GM21447 (cell line): ENCODE measurements around the gene RGS7.
"Not testable (repeated sequence)": the region's sequence is repeated elsewhere in the genome, so short reads cannot be mapped to it uniquely, and the experiment has no call there.

Source experiments
- ATAC-seq: cut with Tn5 transposase; IDR thresholded peaks from one replicate; pipeline ENCODE4 v1.9.1; 2021; ENCODE audit not compliant: unreplicated experiment

The RGS7 gene

DNA sequence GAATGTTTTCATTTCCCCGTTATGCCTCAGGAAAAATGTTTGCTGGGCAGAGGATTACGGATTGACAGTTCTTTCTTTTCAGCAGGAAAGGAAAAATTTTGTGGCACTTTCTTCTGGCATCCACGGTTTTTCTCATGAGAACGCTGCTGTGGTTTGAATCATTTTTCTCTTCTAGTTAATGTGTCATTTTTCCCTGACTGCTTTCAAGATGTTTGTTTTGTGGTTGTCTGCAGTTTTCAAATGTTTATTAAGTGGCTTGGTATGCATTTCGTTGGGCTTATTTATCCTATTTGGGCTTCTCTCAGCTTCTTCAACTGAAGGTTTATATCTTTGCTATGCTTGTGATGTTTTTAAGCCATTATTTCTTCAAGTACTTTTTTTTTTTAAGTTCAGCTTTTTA, 359.0 kb downstream of the RGS7 start:
- no peak for ATAC-seq

DNA sequence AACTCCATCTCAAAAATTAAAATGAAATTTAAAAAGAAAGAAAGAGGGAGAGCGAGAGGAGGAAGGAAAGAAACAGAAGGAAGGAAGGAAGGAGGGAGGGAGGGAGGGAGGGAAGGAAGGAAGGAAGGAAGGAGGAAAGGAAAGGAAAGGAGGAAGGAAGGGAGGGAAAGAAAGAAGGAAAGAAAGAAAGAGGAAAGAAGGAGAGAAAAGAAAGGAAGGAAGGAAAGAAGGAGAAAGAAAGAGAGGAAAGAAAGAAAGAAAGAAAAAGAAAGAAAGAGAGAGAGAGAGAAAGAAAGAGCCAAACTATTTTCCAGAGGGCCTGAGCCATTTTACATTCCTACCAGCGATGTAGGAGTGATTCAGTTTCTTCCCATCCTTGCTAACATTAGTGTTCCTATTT, 364.0 kb downstream of the RGS7 start:
- no peak for ATAC-seq

DNA sequence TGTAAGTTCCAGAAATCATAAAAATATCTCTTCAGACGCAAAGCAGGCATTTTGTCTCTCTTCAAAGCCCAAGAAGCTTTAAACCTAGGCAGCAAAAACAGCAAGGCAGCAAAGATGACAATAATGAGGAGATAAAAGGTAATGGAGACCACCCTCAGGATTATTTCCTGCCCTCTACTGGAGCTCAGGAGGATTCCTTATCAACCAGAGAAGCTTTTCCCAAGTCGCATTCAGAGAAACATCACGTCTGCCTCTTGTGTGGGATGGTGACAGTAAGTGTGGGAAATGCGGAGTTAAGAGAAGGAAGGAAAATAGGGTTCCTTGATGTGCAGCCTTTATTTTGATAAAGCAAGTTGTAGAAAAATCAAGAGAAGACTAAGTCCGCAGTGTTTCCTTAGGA, 365.8 kb downstream of the RGS7 start:
- ATAC-seq = no peak

DNA sequence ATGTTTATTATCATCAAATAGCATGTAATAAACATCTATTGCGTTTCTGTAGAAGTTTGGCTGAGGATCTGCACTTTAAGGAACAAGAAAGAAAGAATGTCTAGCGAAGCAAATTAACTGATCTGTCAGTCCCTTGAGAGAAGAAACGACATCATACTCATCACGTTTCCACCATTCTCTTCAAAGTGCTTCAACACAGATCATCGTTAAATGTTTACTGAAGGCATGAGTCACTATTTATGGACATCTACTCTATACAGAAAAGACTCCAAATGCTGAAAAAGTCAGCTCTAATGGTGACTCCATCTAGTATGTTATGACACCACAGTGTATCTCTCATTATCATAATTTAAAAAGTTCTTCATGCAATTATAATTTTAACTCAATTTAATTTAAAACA, 369.1 kb downstream of the RGS7 start:
- ATAC-seq = no peak

DNA sequence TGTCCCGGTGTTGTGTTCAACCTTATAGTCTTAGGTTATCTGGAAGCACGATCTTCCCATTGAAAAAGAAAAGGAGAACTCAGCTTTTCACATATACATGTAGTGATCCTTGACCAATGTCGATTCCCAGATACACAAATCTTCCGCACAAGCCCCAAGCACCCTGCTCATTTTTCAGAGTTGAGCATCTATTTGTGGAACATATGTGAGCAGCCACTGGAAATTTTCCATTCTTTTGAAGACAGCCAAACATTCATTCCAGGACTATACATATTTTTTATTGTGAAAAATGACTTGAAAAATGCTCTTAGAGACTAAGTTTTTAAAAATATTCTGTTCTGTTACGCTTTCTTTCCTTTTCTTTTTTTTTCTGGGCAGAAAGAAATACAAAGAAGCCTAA, 371.9 kb downstream of the RGS7 start:
- ATAC-seq = no peak

DNA sequence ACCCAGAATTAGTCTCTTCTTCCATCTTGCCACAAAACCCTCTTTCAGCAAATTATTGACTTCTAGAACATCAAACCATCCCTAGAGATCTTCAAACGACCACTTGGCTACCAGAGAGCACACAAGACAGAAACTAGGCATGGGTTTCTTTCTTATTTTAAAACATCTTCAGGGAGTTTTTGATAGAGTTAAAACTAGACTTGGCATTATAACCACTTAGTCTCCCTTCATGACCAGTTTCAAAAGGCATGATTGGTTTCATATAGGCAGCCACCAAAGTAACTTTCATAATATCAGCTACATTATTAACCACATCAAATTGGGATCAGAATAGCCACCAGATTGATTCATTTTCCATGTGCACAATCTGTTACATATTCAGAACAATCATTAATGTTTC, 376.7 kb downstream of the RGS7 start:
- no peak for ATAC-seq

DNA sequence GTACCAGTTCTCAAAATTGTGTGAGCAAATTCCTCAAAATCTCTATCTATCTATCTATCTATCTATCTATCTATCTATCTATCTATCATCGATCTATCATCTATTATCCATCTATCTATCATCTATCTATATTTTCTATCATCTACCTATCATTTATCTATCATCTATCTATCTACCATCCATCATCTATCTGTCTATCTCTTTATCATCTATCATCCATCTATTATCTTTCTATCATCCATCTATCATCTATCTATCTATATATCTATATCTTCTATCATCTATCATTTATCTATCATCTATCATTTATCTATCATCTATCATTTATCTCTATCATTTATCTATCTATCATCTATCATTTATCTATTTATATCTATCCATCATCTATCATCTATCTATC, 380.3 kb downstream of the RGS7 start:
- no peak for ATAC-seq

DNA sequence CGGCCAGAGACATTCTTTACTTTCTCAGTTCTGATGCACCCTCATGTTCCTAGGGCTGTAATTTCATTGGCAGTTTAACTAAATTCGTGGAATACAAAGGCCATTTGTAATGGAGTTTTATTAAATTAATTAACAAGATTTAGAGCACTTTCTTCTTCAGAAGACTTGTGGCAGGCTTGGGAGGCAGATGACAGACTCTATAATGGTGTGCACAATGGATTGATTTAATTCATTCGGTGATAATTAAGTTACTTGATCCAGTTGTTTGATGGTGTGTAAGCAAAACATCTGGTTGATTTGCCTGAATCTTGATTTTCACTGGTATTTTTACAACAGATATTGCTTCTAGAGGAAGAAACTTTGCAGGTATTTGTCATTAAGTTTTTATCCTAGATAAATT, 383.1 kb downstream of the RGS7 start:
- no peak for ATAC-seq

DNA sequence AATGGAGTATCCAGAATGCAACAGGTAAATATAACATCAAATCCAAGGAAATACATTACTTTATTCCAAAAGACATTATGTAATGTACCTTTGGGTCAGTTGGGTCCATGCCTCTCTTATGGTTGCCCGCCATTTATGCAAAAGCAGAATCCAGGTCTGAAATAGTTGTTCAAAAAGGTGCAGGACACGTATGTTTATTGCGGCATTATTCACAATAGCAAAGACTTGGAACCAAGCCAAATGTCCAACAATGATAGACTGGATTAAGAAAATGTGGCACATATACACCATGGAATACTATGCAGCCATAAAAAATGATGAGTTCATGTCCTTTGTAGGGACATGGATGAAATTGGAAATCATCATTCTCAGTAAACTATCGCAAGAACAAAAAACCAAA, 384.9 kb downstream of the RGS7 start:
- ATAC-seq = not testable (repeated sequence)

DNA sequence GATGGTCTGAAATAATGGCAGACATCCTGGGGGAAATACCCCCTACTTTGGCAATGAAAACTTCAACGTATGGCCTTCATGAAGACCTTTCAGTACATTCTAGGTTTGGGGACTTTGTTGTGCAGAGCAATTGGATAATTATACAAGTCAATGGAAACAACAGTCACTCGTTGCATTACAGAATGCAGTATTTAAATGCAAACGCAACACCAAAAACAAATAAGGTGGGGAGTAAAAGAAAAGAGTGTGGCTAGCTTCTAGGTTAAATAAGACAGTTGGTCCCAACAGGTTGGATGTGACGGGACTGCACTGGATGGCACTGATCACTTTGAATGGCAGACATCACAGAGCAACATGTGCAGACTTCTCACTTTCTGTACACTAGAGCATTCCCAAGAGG, 386.8 kb downstream of the RGS7 start:
- ATAC-seq = no peak

DNA sequence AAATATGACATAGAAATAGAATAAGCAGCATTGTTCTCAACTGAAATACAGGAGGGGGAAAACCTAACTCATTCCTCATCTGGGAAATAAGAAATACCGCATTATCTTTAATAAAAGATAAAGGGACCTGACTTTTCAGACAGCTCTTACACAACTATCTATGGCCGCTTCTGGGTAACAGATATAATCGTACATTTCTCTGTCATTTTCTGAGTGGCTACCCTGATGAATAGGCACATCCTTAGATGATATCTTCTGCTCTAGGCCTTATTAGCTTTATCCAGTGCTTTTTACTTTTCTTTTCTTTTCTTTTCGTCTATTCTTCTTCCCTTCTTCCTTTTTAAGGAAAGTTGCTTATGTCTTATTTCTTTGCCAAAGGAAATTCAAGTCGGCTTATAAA, 388.1 kb downstream of the RGS7 start:
- no peak for ATAC-seq

DNA sequence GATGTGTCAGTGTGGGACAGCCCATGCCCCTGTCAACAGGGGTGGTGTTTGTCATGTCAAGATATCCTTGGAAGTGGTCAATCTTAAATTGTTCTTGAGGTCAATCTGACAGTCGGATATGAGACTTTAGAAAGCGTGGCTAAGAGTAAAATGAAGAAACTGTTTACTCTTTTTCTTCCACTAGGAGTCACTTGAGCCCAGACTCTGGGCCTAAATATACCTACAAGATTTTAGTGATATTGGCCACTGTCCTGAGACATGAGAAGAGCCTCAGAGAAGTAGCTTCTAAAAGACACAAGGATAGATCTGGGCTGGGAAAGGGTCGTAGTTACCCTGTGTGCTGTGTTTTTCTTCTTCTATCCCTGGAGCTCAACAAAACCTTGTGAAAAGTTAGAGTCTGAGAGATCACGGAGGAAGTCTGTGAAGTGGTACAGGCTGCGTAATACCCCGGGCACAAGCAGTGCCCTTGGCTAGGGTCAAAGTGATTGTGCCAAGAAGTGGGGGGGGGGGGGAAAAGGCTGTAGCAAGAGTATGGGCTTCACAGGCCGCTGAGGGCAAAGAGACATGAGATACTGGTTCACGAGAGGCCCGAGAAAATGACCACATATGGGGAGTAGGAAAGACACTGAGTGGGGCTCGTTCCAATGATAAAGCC, 389.8 kb downstream of the RGS7 start:
- no peak for ATAC-seq

DNA sequence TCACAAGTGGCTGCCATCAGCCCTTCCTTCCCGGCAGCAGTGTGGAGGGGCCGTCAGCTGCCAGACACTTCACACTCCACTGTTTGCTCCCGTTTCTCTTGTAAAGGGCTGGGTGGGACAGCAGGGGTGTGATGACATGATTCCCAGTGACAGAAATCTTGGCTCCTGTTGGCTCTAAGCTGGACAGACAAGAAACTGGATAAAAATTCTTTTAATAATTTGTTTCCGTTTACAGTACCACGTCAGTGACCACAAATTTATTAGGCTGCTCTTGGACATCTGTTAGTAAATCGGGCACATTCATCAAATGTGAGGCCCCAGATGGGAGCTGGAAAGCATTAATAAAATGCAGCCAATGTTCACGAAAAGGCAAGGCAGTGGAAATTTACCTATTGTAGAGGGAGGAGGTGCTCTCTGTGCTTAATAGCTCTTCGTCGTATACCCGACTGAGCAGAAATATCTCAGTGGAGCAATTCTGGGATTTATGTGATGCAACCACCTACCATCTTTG, 391.4 kb downstream of the RGS7 start:
- no peak for ATAC-seq

DNA sequence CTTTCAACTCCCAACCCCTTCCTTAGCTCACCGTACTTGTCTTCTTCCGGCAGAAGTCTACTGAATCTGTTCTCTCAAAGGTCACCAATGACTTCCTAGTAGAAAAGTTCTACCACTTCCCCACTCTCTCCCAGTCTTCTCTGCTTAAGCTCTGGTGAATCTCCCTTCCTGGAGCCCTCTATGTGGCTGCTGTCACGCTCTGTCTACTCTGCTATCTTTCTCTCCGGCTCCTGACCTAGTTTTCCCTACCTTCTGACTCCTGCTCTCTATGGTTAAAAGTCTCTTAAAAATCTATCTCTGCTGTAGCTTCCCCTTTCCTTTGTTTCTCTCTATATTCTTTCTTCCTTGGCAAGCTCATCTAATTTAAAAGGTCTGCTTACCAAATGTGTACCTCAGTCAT, 394.9 kb downstream of the RGS7 start:
- ATAC-seq = no peak

DNA sequence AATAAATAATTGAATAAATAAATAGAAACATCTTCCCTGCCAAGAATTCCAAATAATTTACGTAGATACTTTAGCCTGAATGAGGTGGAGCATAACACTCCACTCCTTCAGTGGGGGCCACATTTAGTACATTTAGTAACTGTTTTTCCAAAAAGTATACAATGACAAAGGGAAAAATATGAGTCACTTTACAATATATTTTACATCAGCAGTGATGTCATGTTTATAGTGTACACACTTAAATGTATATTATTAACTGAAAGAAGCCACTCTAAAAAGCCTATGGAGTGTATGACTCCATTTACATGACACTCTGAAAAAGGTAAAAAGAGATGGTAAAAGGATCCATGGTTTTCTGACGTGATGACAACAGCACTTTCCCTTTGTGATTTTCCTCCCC, 400.6 kb downstream of the RGS7 start:
- no peak for ATAC-seq

DNA sequence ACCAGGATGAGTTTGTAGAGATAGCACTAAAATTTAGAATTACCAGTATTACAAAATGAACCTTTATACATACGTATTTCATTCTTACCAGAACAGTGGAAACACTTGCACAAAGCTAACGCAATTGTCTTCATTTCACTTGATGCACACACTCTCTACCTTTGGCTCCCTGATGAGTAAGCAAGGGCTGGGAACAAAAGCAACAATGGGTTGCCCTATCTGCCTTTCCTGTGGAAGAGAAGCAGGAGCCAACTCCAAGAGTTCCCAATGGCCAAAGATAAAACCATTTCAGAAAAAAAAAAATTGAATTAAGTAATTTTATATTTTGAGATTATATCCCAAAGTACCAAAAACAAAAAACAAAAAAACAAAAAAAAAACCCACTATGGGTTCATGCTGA, 401.0 kb downstream of the RGS7 start:
- no peak for ATAC-seq

DNA sequence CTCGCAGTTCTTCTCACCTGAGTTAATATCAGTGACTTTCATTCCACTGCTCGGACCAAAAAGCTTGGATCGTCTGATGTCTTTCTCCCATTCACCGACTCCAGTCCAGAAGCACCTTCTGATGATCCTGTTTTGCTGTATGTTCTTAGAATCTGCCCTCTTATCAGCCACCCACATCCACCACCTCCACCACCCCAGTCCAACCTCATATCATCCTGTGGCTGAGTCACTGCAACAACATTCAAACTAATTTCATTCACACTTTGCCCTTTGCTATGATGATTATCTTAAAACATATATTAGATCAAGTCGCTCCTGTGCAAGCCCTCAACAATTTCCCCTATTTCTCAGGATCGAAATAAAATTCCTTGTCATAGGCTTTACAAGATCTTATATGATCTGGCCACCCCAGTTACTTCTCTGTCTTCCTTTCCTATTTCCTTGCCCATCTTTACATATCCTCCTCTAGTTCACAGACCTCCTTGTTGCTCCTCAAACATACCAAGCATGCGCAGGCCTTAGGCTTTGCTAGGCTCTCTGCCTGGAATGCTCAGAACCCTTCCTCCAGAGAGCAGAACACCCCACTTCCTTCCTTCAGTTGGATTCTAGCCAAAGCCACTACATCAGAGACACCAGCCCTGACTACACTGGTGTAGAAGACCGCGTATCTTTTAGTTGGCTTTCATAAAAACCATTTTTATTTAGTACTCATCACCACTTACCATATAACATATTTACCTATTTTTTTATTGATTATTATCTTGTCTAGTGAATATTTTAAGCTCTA, 409.4 kb downstream of the RGS7 start:
- no peak for ATAC-seq

DNA sequence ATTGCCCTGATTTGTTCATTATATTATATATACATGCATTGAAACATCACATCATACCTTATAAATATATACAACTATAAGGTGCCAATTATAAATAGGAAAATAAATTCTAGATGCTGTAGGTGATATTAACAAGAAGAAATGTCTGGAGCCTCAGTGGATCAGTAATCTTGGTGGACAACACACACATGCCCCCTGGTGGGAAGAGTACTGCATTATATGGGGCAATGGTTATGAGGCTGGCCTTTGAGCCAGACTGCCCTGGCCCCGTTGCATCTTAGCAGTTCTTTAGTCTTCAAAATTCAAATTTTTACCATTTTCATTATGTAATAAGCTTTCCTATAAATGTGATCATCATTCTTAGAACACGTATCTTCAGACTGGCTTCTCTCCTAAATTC, 410.1 kb downstream of the RGS7 start:
- peak; percentile 58 for ATAC-seq

DNA sequence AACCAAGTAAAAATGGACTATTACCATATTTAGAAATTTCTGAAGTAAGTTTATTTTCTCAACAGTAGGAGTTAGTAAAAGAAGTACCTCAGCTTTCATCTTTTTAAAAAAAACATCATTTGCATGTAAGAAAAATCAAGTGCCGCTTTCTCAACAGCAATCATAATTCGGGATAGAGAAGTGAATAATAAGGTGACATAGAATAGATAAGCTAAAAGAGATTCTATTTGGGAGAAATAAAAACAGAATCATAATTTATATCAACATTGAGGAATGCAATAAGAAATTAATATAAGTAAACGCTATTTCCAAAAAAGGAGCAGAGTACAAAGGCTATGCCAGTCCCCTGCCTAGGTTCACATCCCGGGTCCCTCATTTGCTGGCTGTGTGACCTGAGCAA, 414.1 kb downstream of the RGS7 start:
- ATAC-seq = no peak

DNA sequence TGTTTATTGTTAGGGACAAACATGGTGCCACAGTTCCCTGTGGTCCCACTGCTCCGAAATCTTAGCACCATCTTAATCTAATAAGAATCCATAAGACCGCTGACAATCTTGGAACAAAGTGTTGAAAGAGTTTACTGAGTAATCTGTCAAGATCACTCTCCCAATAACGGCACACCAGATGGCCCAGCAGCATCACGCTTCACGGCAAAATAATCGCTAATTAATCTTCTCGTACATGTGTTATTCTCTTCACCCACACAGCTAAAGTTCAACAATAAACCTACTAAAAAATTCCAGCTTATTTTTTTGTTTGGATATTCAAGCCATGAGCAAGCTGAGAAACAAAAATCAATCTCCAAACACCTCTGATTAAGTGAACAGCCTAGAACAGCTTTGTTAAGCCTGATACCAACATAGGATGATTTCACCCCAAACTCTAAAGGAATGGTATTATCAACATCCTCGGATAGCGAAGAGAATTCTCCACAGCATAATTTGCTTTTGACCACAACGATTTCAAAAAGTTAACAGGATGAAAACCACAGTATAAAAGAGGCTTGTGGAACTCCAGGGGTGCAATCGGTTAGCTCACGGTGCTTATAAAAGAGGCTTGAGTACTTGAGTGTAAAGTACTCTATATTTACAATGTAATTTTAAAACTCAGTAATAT, 415.2 kb downstream of the RGS7 start:
- ATAC-seq = no peak

DNA sequence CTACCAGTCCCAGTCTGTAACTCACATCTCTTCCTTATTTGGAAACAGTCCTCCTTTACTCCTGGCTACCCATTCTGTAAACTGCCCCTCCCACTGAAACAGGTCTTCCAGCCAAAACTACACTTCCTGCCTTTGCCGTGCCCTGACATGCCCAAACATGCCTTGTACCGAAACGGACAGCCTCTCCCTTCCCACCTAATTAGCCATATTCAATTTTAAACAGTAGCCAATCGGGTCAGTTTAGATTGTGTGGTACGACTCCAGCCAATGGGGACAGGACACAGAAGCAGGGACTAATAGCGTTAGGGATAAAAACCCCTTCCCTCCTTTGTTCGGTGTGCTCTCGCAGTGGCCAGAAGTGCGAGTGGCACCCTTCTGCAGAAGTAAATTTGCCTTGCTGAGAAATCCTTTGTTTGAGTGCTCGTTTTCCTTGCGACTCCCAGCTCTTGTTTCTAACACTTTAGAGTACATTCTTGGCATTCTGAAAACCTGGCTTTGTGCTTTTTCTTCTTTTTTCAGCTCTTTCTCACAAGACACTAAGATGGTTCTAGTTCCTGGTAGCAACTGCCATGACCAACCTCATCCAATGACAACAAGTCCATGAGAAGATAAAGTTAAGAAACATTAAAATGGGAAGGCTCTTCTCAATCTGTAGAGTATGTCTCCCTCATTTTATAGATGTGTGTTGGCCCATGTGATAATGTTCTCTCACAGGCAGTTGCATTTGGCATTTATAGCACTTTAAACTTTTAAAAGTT, 419.9 kb downstream of the RGS7 start:
- ATAC-seq = no peak
